HL-60 (cell line): ENCODE results near the gene PRCD.

Source experiments
- DNase-seq, 2 experiments: peaks; one replicate each; pipeline ENCODE4 v3.0.0-alpha.2; 2010 to 2020; ENCODE audit warnings: low read depth in 1 of 2, low spot score in 1 of 2
- H3K27ac ChIP-seq: fragments of 250-450 bp; sonication (Bioruptor Pico); replicated peaks from 2 replicates; pipeline ENCODE4 v1.5.1; 2020; ENCODE audit warnings: mild to moderate bottlenecking, moderate library complexity
- H3K27me3 ChIP-seq: fragments of 250-450 bp; sonication (Bioruptor Pico); 2 replicates; pipeline ENCODE4 v1.5.1; 2021; ENCODE audit warnings: mild to moderate bottlenecking, moderate library complexity; ENCODE audit not compliant: insufficient read depth, poor library complexity, severe bottlenecking
- H3K4me3 ChIP-seq: replicated peaks from 2 replicates; pipeline ENCODE4 v1.5.1; 2011; ENCODE audit warnings: mild to moderate bottlenecking, control low read depth, low read length; ENCODE audit not compliant: insufficient read depth
- CTCF ChIP-seq: IDR thresholded peaks from one replicate; pipeline ENCODE4 v1.5.1; 2011; ENCODE audit warnings: low read length, control low read depth, inconsistent platforms; ENCODE audit not compliant: insufficient read depth
- GABPA ChIP-seq: IDR thresholded peaks from 2 replicates; pipeline ENCODE4 v1.6.1; 2012; ENCODE audit warnings: low read depth
- POLR2AphosphoS5 ChIP-seq: IDR thresholded peaks from 2 replicates; pipeline ENCODE4 v1.6.1; 2012; ENCODE audit warnings: low read depth
- REST ChIP-seq: IDR thresholded peaks from 2 replicates; pipeline ENCODE4 v1.6.1; 2012; ENCODE audit warnings: low read depth; ENCODE audit not compliant: insufficient replicate concordance
- SPI1 ChIP-seq: IDR thresholded peaks from 2 replicates; pipeline ENCODE4 v1.6.1; 2012; ENCODE audit warnings: low read depth, mild to moderate bottlenecking, borderline replicate concordance

PRCD gene

DNA sequence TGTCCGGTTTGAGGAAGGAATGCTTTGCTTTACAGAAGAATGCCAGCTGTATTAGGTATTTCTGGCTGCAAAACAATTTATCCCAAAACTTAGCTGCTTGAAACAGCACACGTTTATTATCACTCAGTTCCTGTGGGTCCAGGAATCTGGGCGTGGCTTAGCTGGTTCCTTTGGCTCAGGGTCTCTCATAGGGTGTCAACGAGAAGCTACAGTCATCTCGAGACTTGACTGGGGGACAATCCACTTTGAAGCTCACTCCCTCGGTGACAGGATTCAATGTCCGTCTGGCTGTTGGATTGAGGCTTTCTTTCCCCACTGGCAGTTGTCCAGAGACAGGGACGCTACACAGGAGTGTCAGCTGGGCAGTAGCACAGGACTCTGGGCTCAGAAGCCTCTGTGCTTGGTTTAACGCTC lies 29.0 kb upstream of the PRCD start:
- DNase-seq = no peak
- H3K27ac ChIP-seq = no peak overlapping the region
- peaks cover 4% of the 10 kb centered on the region for H3K27me3 ChIP-seq
- TF ChIP-seq GABPA = no peak
- no peak for TF ChIP-seq REST
- TF ChIP-seq SPI1 = no peak
- TF ChIP-seq CTCF = no peak
- no peak for TF ChIP-seq POLR2AphosphoS5
- no peak overlapping the region for H3K4me3 ChIP-seq

DNA sequence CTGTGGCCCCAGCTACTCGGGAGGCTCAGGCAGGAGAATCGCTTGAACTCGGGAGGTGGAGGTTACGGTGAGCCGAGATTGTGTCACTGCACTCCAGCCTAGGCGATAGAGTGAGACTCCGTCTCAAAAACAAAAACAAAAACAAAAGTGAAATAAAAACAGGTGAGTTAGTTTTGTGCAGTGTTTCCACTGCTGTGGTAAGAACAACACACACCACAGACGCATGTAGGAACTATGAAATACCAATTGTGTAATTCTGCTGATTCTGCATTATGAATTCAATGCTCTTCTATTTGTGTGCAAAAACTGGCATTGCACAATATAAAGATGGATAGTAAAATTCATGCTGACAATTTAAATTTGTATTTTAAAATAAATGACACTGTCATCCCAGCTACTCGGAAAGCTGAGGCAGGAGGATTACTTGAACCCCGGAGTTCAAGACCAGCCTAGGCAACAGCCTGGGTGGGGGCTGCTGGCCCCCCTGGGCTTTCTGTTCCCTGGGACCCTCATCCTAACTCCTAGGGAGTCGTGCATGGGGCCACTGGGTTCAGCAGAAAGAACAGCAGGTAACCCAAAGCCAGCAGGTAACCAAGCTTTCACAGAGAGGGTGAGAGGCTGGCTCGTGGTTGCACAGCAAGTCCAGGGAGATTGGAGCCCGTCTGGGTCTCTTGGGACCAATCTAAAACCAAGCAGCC lies 28.0 kb upstream of the PRCD start:
- peak in 1 of 2 experiments; percentile 73 for DNase-seq
- Histone ChIP-seq H3K27ac (no peak overlapping the region), H3K4me3 (no peak overlapping the region), H3K27me3 (peaks cover 4% of the 10 kb centered on the region)
- TF ChIP-seq SPI1 = no peak
- TF ChIP-seq POLR2AphosphoS5 = no peak
- no peak for TF ChIP-seq REST
- no peak for TF ChIP-seq GABPA
- TF ChIP-seq CTCF = no peak

DNA sequence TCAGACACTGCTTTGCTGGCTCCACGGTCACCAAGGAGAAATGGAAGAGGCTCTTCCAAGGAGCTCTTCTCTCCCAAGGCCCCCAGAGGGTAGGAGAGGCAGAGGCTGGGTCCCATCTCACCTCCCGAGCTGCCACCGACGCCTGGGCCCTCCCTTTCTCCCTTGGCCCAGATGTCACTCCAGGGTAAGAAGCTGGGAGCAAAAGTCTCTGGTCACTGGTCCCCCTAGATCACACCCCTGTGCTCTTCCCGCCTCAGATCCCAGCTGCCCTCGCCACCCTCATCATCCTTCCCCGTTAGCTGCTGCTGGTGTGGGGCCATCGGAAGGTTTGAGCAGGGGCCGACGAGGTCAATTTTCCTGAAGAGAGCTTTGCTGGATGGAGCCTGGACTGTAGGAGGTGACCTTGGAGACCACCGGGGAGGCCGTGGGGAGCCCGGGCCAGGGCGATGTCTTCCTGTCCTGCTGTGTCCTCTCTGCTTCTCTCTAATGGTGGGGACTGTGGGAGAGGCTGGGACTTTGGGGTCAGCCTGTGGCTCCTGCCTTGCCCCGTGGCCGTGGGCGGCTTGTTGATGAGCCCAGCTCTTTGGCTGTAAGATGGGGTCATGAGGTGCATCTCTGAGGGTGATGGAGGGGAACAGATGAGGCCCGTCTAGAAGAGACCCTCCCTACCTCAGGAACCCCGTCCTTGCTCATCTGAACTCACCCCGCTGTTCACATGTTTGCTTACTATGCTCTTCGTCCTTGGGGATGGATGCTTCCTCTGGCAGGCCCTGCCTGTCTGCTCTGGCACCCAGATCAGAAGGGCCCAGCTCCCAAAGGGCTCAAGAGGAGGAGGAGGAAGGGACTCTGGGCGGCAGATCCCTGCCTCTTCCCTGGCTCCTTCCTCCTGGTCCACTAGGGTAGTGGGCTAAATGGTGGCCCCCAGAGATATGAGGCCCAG lies 27.2 kb upstream of the PRCD start:
- H3K27ac ChIP-seq = no peak overlapping the region
- TF ChIP-seq CTCF (no peak), GABPA (no peak), POLR2AphosphoS5 (no peak), REST (no peak), SPI1 (no peak)
- no peaks in the 10 kb centered on the region for H3K27me3 ChIP-seq
- H3K4me3 ChIP-seq = no peak overlapping the region
- no peak for DNase-seq
